Erythroblast (primary cell): ENCODE measurements around the gene WDFY1.

ENCODE experiments used
- GATA1 ChIP-seq: IDR thresholded peaks from 2 replicates; pipeline ENCODE4 v1.6.1; 2011; ENCODE audit warnings: low read depth, mild to moderate bottlenecking, control low read depth, low read length, moderate library complexity
- POLR2A ChIP-seq: IDR thresholded peaks from 2 replicates; pipeline ENCODE4 v1.6.1; 2011; ENCODE audit warnings: mild to moderate bottlenecking, low read length

DNA sequence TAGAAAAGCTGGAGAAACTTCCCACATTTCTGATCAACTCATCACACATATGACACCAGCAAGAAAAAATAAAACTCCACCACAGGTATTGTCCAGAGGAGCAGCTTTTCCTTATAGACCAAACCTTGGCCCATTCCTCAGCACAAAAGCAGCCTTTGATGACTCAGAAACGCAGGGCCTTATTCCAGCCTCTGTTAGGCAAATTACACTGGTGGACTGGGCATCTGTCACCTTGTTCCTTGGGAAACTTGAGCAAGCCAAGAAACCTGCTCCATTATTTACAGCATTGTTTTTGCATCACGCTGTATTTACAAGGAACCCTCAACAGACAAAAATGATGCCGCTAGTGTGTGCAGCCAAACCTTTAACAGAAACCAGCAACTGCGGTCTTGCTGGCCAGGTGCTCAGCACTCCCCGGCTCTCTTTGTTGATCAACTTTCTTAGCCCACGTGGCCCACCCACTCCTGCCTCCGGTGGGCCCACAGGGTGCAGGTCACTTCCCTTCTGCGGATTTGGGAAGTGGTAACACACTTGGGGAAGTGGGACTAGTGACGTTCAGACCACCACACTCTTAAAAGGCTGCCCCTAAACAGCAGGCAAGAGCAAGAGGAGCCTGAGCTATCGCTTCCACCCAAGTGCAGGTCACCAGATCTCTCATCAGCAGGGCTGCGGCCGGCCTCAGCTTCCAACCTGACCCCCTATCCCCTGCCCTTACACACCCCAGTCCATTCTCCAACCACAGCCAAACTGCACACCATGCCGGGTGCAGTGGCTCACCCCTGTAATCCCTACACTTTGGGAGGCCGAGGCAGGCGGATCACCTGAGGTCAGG lies 109.2 kb downstream of the WDFY1 start:
- TF ChIP-seq POLR2A: no peak
- TF ChIP-seq GATA1: no peak
